HepG2 (cell line): ENCODE data around the gene EYA3.

Experiments
- FOXK1 ChIP-seq: sonication (generic); formaldehyde crosslinking; IDR thresholded peaks from 2 replicates; pipeline ENCODE4 v1.4.0; 2020; ENCODE audit warnings: low read depth, missing genetic modification reagents, borderline replicate concordance
- POLR2A ChIP-seq, 2 experiments: IDR thresholded peaks; 2 replicates each; pipeline ENCODE4 v1.6.1; 2011; ENCODE audit warnings: low read depth in 2 of 2, low read length in 2 of 2, mild to moderate bottlenecking in 1 of 2, moderate library complexity in 1 of 2; ENCODE audit not compliant: insufficient read depth in 1 of 2
- PRPF4 ChIP-seq: fragments of 200-400 bp; formaldehyde crosslinking; IDR thresholded peaks from 2 replicates; pipeline ENCODE4 v1.6.1; 2016; ENCODE audit warnings: low read length, low read depth; ENCODE audit not compliant: poor library complexity, severe bottlenecking
- SMC3 ChIP-seq: IDR thresholded peaks from 2 replicates; pipeline ENCODE4 v1.6.1; 2011; ENCODE audit warnings: low read length, improper control_type of control experiment
- ZNF282 ChIP-seq: fragments of 450-650 bp; IDR thresholded peaks from 2 replicates; pipeline ENCODE4 v1.6.1; 2018; ENCODE audit not compliant: partially characterized antibody
- ZNF660 ChIP-seq: sonication (generic); formaldehyde crosslinking; IDR thresholded peaks from 2 replicates; pipeline ENCODE4 v1.5.1; 2020; ENCODE audit warnings: mild to moderate bottlenecking, low read depth, missing genetic modification reagents, borderline replicate concordance
- TF ChIP-seq, protein P1 (sequence below): sonication (generic); formaldehyde crosslinking; IDR thresholded peaks from 2 replicates; pipeline ENCODE4 v1.5.0; 2020; ENCODE audit warnings: mild to moderate bottlenecking, missing genetic modification reagents, moderate library complexity
- TF ChIP-seq, protein P2 (sequence below): sonication (generic); formaldehyde crosslinking; IDR thresholded peaks from 2 replicates; pipeline ENCODE4 v1.4.0; 2020; ENCODE audit warnings: missing genetic modification reagents, mild to moderate bottlenecking, borderline replicate concordance
- TF ChIP-seq, protein P3 (sequence below): sonication (generic); formaldehyde crosslinking; IDR thresholded peaks from 2 replicates; pipeline ENCODE4 v1.5.0; 2020; ENCODE audit warnings: missing genetic modification reagents, mild to moderate bottlenecking, borderline replicate concordance

DNA sequence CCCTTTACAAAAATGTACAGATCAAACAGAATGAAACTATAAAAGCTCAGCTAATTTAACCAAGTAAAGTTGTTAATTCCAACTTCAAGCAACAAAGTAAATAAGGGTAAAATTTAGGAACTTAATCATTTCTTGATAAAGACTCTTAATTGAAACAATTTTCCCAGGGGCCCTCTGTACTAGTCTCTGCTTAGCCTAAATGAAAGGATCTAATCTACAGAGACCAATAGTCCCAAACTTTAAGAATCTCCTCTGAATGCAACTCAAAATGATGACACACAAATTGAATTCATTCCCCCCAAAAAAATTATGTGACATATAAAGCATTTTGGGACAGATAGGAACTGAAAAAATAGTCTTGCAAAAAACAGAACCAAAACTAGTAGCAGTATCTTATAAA lies 16.6 kb downstream of the EYA3 start:
- TF ChIP-seq PRPF4, result no peak
- no peak for TF ChIP-seq FOXK1 (CRISPR knock-in tag)
- TF ChIP-seq, protein P1, sequence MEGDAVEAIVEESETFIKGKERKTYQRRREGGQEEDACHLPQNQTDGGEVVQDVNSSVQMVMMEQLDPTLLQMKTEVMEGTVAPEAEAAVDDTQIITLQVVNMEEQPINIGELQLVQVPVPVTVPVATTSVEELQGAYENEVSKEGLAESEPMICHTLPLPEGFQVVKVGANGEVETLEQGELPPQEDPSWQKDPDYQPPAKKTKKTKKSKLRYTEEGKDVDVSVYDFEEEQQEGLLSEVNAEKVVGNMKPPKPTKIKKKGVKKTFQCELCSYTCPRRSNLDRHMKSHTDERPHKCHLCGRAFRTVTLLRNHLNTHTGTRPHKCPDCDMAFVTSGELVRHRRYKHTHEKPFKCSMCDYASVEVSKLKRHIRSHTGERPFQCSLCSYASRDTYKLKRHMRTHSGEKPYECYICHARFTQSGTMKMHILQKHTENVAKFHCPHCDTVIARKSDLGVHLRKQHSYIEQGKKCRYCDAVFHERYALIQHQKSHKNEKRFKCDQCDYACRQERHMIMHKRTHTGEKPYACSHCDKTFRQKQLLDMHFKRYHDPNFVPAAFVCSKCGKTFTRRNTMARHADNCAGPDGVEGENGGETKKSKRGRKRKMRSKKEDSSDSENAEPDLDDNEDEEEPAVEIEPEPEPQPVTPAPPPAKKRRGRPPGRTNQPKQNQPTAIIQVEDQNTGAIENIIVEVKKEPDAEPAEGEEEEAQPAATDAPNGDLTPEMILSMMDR (CRISPR knock-in tag), result no peak
- TF ChIP-seq POLR2A (IDR thresholded peaks at IDR 0.05; ENCODE audit: insufficient read depth in 1 of 2, low read depth in 2 of 2, low read length in 2 of 2), result no peak
- TF ChIP-seq, protein P2, sequence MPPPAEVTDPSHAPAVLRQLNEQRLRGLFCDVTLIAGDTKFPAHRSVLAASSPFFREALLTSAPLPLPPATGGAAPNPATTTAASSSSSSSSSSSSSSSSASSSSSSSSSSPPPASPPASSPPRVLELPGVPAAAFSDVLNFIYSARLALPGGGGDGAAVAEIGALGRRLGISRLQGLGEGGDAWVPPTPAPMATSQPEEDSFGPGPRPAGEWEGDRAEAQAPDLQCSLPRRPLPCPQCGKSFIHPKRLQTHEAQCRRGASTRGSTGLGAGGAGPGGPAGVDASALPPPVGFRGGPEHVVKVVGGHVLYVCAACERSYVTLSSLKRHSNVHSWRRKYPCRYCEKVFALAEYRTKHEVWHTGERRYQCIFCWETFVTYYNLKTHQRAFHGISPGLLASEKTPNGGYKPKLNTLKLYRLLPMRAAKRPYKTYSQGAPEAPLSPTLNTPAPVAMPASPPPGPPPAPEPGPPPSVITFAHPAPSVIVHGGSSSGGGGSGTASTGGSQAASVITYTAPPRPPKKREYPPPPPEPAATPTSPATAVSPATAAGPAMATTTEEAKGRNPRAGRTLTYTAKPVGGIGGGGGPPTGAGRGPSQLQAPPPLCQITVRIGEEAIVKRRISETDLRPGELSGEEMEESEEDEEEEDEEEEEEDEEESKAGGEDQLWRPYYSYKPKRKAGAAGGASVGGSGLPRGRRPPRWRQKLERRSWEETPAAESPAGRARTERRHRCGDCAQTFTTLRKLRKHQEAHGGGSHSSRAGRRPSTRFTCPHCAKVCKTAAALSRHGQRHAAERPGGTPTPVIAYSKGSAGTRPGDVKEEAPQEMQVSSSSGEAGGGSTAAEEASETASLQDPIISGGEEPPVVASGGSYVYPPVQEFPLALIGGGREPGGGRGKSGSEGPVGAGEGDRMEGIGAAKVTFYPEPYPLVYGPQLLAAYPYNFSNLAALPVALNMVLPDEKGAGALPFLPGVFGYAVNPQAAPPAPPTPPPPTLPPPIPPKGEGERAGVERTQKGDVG (CRISPR knock-in tag), result no peak
- TF ChIP-seq, protein P3, sequence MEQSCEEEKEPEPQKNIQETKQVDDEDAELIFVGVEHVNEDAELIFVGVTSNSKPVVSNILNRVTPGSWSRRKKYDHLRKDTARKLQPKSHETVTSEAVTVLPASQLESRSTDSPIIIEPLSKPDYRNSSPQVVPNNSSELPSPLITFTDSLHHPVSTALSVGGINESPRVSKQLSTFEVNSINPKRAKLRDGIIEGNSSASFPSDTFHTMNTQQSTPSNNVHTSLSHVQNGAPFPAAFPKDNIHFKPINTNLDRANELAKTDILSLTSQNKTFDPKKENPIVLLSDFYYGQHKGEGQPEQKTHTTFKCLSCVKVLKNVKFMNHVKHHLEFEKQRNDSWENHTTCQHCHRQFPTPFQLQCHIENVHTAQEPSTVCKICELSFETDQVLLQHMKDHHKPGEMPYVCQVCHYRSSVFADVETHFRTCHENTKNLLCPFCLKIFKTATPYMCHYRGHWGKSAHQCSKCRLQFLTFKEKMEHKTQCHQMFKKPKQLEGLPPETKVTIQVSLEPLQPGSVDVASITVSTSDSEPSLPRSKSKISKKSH (CRISPR knock-in tag), result no peak
- TF ChIP-seq ZNF282, result no peak
- TF ChIP-seq SMC3, result no peak
- TF ChIP-seq ZNF660 (CRISPR knock-in tag), result no peak
